HG03565 (cell line): ENCODE data around the gene IL17RB.

Experiments used
- ATAC-seq: cut with Tn5 transposase; IDR thresholded peaks from one replicate; pipeline ENCODE4 v1.9.1; 2021; ENCODE audit warnings: mild to moderate bottlenecking, moderate library complexity; ENCODE audit not compliant: unreplicated experiment

Gene IL17RB

DNA sequence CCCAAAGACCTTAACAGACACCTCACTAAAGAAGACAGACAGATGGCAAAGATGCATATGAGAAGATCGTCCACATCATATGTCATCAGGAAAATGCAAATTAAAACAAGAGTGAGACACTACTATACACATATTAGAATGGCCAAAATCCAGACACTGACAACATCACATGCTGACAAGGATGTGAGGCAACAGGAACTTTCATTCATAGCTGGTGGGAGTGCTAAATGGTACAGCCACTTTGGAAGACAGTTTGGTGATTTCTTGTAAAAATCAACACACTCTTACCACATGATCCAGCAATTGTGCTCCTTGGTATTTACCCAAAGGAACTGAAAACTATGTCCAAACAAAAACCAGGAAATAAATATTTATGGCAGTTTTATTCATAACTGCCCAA is 17.8 kb upstream of the IL17RB start:
- ATAC-seq, result no peak

DNA sequence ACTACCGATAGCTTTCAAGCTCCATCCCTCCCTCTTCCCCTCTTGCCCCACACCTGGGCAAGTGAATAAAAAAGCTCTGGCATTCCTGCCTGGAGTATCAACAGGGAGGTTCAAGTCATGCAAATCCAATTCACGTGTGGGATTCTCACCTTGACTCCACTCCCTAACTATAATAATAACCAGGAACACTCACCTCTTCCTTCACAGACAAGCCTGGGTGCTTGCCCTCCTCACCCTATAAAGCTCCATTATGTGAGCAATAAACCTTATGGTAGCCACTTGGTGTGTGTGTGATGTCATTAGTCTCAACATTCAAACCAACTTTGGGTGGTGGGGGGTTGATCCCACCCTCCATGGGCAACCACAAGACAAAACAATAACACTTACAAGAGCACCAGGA is 16.8 kb upstream of the IL17RB start:
- ATAC-seq, result no peak

DNA sequence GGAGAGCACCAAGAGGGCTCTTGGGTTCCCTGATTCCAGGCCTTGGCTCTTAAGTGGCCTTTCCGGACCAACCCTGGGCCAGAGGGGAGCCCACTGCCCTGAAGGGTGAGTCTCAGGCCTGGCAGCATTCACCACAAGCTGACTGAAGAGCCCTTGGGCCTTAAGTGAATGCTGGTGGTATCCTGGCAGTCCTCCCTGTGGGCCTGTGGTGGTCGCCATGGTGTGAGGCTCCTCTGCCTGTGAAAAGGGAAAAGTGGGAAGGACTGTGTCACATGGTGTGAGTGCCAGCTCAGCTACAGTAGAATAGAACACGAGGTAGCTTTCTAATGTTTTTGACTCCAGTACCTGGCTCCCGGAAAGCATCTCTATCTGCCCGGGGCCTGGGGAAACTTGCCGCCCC is 15.4 kb upstream of the IL17RB start:
- no peak for ATAC-seq

DNA sequence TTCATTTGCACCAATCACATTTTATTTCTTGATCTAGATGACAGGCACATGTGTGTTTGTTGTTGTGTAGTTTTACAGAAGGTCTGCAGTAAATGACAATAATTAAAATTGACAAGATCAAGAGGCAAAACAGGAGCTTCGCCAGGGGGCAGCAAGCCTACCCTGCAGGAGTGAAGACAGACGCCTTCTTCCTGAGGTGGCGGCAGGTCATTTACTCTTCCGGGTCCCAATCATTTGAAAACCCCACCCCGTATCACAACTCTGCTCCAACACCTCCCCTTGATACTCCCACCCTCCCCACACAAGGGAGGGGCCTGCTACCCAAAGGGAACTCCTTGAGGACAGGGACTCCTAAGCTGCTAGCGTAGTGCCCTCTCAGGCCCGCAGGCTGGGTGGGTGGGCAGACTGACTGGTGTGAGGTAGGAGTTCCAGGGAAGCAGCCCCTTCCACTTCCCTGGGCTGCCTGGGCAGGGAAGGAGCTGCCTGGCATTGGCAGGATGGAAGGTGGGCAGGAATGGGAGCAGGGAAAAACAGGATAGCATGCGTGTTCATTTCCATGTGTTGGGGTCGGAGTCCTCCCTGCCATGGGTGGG is 13.2 kb upstream of the IL17RB start:
- ATAC-seq, result no peak

DNA sequence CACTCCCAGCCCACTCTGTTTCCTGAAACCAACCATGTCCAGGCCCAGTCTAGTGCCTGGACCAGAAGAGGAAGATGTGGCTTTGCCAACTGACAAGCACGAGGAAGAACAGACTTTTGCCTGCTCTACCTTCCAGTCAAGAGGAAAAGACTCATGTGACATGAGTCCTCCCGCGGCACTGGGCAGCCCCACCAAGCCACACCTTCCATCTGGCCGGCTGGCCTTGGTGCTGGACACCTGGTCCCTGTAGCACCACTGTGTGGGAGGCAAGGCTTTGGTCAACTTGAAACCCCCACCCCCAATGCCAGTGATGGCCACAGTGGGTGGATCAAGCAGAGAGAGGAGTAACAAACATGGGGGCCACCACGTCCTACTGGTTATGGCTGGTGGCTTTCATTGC is 12.7 kb upstream of the IL17RB start:
- ATAC-seq, result no peak

DNA sequence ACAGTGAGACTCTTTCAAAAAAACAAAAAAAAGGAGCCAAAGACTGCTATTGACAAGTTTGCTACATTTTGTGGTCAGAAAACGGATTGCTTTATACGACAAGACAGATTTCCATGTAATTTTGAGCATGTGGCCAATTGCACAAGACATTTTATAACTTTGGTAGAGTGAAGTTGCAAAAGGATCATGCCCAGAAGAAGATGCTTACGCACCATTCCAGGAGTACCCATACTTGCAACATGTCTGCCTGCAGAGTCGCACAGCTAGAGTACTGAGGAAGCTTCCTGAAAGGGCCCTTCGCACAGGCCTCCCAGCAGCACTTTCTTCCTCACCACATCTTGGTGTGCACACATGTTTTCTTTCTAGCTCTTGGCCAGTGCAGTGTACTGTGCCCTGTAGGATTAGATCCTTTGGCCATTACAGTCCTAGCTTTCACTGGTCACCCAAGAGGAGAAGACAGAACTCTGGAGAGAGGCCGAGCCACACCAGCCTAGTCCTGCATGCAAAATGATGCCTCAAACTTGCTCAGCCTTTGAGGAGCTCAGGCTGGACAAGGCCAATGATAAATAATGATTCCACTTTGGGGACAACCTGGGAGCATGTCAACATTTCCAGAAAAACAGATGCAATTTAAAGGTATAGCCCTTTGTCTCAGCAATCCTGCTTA is 11.8 kb upstream of the IL17RB start:
- no peak for ATAC-seq

DNA sequence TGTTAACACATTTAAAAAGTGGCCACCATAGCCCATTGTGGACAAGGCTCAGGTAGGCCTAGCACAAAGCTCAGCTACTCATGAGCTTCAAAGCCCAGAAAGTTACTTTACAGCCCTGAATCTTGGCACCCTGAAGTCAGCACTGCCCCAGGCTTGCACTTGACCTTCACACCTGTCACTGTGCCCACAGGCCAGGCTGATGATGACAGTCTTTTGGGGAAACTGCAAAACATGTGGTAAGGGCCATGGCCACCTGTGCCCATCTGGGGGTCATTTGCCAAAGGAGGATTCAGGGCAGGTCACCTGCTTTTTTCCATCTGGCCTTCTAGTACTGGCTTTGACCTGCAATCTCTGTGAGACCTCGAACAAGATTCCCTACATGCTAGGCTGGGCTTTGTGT is 11.1 kb upstream of the IL17RB start:
- ATAC-seq, result no peak

DNA sequence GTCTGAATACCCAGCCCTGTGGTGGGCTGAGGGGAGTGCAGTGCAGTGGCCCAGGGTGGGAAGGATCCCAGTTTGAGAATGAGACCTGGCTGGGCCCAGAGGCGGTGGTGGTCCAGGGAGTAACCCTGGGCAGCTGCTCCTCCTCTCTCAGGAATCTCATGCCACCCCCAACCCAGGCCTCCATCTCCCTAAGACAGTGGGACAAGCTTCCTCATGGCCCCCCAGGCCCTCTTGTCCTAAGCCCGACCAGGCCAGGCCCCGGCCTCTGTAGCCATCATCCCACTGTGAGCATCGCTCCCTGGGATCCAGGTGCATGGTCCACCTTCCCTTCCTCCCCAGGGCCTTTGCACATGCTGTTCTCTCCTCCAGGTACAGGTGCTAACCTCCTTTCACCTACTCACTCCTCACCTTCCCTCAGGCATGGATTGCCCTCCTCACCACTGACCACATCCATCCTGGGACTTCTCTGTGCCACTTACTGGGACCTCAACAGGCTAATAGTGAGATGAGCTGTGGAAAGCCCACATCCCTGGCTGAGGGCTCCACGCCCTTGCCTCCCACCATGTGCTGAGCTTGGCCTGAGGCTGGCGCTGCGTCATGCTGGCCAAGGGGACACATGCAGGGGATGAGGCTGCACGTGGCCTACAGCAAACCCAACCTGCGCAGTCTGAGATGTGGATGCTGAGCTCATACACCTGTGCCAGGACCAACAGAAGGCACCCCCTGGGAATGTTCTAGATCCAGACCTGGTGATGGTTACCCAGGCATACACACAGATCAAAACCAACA is 10.1 kb upstream of the IL17RB start:
- no peak for ATAC-seq

DNA sequence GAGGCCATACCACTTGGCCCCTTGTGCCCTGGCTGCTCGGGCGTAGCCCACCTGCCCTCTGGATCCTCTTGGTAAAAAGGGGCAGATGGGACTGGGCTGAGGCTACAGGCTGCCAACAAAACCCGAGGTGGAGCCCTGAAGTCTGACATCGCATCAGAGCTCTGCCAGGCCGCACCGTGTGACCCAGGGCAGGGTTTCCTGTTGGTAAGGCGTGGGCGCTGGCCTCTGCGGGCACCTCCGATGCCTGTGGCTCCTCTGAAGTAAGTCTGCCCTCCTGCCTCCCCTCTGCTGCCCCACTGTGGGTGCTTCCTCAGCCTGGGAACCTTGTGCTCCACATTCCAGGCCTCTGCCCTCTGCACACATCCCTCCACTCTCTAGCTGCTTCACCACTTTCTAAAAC is 9.0 kb upstream of the IL17RB start:
- no peak for ATAC-seq

DNA sequence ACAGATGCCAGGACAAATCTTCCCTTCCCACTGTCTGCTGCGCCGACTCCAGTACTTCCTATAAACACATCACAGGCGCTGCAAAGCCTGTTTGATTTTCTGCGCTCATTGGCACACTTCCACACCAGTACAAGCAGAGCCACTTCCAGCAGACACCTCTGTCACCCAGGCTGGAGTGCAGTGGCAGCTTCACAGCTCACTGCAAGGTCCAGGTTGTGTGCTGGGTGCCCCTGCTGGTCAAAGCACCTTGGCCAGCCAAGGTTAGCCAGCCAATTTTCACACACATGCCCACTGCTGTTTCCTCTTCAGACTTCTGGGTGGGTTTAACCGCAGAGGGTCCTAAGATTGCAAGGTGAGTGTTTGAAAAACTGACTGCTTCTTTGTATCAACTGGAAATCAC is 5.1 kb upstream of the IL17RB start:
- no peak for ATAC-seq

DNA sequence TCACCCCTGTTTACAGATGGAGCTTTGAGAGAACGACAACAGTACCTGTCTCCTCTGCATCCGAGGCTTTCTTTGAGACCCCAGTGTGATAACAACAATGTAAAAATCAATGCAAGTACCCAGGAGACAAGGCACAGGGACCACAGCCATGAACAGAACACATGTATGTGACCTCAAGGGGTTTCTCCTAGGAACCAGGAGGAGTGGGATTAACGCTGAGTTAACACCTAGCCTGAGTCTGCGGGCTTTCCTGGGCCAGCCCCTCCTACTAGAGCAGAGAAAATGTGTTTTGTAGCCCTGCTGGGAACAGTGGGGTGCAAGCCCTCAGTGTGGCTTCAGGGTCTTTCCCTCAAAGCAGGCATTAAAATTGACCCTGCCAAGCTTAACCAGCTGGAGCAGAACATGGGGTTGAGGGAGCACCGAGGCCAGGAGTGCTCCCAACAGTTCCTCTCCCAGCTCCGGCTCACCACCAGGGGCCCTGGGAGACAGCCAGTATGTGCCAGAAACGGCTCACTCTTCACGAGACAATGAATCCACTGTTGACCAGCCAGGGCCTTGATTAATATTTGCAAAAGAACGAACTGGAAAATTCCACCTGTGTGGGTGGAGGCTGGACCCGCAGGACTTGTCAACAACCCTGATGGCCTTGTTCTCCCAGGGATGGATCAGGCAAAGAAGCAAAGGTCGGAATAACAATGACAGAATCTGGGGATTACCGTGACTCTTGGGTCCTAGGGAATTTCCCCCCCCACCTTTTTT is 3.8 kb upstream of the IL17RB start:
- no peak for ATAC-seq

DNA sequence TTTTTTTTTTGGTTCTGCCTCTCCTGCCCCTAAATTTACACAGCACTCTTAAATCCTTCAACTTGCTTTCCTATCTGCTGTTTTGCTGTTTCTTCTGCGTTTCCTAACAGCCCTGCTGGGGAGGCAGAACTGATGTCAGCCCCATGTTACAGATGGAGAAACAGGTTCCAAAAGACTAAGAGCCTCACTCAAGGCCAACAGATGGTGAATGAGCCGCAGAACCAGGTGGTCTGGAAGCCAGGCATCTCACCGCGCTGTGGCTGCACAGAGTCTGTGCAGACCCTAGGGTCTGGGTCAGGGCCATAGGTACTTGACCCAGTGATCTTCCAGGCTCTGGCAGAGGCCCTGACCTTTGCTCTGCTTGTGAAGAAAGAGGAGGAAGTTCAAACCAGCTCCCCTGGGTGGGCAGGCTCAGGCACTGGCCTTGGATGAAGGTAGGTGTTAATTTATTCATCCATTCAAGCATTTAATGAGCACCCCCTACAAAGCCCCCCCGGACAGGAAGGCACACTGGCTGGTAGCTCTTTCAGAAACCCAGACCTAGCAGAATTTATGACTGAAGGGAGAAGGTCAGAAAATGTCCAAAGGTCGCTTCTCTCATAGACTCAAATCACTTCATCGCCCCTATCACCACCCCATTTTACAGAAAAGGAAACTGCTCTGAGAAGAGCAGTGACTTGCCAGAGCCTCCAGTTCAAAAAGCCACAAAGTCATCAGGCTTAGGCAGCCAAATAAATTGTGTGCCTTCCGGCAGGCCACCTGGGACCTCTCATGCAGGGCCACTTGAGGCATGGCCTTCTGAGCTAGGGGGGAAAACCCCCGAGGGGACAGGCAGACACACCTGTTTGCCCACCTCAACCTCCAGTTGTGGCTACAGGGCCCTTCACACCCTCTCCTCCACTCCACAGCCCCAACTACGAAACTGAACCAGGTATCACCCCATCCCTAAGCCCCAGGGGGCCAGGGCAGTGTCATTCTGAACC is 2.9 kb upstream of the IL17RB start:
- no peak for ATAC-seq

DNA sequence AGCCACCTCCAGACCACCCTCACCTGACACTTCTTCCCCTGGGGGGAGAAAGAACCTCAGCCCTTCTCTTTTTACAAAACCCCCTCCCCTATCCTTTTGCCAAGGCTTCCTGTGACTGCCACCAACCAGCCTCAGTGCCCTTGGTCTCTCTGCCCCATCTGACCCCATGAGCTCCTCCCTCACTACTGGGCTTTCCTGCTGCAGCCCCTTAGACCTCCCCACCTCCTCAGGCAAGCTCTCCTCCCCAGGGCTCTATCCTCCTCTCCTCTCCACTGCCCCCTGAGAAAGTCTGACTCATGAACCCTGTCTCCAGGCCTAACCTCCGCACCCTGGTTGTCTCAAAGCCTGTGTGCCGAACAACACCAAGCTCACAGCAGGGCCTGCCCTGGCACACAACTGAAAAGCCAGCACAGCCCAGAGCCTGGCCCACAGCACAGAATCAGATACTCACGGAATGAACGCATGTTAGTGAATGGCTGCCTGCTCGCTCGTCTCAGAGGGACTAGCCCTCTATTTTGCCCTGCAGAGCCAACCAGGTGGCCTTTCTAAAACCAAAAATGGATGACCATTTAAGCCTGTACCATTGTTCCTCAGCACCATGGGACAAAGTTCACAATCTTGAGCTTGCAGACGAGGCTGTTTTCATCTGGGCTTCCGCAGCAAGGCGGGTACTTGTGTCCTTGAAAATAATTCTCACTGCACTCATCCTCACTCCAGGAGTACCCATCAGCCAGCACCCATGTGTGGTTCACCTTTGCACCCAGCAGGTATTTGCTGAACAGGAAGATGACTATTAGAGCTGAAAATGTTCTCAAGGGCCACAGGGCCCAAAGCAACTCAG is 1.9 kb upstream of the IL17RB start:
- no peak for ATAC-seq

DNA sequence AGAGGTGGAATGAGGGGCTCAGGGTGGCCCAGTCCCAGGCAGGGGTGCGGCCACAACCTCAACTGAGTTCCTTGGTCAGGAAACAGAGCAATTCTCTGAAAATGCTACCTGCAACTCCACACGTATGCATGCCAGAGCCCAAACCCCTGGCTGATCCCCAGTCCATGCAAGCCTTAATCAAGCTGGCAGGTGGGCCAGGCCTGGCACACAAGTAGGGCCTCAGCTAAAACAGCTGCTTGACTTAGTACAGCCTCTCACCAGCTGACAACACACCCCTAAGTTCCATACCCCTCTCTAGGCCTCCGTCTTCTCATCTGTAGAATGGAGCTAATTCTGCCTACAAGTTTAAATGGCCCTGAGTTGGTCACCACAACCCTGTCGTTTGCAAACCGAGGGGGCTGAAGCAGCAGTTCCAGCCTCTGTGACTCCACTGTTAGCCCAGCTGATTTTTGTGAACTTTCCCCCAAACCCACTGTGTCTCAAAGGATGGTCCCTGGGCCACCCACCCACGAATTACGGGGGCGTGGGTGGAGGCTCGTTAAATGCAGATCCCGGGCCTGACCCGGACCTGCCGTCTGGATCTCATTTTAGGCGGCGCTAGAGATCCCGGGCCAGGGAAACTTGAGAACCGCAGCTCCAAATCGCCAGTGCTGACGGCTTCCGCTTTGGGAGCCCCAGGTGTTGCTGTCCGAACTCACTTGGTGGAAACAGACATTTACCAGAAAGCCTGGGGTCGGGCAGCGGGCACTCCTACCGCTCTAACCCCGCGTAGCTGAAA is 1.1 kb upstream of the IL17RB start:
- no peak for ATAC-seq

DNA sequence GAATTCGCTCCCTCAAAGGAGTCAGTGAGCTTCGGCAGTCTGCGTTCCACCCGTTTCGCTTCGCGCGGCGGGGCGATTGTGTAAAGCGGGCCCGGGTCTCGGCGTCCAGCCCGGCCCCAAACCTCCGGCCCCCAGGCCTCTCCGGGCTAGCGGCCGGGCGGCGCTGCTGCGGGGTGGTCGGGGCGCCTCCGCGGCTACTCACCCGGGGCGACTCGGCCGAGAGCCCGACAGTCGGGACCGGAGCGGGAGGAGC is 561 bp upstream of the IL17RB start:
- no peak for ATAC-seq

DNA sequence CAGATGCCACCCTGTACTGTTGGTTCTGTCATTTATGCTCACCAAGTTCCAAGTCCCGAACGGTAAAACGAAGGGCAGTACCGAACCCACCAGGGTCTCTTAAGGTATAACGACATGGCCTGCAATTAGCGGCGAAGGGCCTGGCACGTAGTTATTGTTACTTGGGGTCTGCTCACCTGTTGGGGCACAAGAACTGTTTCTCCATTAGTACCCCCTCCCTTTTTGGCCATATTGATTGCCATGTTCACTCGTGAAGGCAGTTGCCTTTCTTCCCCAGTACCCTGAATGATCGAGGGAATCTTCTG is 435 bp downstream of the IL17RB start:
- no peak for ATAC-seq

DNA sequence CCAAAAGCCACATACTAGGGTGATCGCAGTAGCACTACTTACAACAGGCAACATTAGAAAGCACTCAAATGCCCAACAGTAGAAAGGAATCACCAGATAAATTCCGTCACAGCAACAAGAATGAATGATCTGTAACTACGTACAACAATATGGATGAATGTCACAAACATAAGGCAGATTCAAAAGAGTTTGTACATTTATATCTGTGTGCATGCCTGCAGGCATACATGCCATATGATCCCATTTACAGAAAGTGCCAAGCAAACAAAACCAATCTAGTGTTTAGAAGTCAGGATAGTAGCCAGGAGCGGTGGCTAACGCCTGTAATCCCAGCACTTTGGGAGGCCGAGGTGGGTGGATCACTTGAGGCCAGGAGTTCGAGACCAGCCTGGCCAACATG is 3.5 kb downstream of the IL17RB start:
- ATAC-seq, result no peak

DNA sequence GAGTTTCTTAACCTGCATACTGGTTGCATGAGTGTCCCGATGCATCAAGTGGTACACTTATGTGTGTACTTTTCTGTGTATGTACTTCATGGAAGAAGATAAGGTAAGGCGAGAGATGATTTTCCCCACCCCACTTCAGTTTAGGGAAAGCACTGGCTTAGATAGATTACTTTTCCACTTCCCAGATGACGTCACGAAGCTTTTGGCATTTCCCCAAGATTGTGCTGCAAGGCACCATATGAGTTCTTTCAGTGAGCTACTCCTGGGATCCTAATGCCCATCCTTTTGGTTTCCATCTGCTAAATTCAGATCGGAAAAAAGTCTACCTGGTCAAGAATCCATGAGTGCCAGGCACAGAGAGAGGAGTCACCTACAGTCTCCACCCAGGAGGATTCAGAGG is 4.5 kb downstream of the IL17RB start:
- ATAC-seq, result no peak

DNA sequence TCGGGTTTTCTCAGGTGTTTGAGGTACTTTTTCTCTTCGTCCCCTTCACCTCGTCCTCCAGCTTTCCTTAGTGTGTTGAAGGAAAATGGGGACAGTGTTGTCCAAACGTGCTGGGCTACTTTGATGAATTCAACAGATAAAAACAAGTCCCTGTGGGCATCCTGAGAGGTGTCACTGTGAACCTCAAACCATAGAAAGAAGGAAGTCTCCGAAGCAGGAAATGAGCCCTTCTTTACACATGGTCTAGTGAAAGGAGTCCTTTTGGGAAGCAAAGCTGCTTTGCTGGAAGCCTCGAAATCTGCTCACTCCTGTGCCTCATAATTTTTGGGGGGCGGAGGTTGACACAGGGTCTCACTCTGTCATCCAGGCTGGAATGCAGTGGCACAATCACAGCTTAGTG is 10.6 kb downstream of the IL17RB start:
- ATAC-seq, result no peak
